ENCODE data around the gene ZNF324. TPM values are rescaled to one million over a fixed set of nuclear protein-coding genes. Genes with fewer than 3 reads are reported as not detected.

The ZNF324 gene
- total and polyA plus RNA-seq, 4 donors = 2.3 to 8.4 (median 5.5) TPM

DNA sequence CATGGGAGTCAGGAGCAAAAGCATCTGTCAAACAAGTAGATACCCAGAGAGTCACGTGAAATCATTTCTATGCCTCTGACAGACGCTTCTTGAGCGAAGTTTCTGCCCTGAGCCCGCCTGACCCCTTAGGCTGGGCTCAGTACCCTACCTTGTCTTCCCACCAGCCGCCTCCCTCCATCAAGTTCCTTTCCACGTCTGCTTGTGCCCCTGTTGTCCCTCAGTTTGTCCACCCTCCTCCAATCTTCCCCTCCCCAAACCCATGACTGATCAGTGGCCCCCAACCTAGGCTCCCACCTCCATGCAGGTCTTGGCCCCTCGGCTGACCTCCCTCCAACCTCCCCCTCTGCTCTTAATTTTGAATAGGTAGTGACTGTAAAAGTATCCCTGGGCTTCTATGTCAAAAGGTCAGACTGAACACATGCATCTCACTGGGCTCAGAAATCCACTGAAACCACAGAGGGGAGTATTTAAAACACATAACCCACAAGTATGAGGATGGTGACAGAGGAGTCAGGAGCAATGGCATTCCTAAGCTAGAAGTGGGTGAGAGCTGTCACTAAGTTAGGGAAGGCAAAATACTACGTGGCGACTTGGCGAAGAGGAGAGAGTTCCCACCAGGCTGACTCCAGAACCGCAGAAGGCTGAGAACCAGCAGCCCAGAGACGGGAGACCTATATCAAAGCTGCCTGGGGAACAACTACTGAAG, 7.6 kb downstream of the ZNF324 start:
- TF ChIP-seq RAD21 (IDR thresholded peaks at IDR 0.05) (no peak), EGR1 (IDR thresholded peaks at IDR 0.05; ENCODE audit: low read depth in 2 of 2) (no peak), RXRA (IDR thresholded peaks at IDR 0.05) (no peak), FOXA2 (IDR thresholded peaks at IDR 0.05) (no peak), GABPA (IDR thresholded peaks at IDR 0.05 in 1 of 2, conservative IDR thresholded peaks at IDR 0.05 in 1 of 2) (no peak), HNF4G (IDR thresholded peaks at IDR 0.05) (no peak), HNF4A (conservative IDR thresholded peaks at IDR 0.05) (no peak), JUND (IDR thresholded peaks at IDR 0.05) (no peak), FOXA1 (IDR thresholded peaks at IDR 0.05) (no peak), NR2F2 (IDR thresholded peaks at IDR 0.05) (no peak)
- TF ChIP-seq, protein P1, sequence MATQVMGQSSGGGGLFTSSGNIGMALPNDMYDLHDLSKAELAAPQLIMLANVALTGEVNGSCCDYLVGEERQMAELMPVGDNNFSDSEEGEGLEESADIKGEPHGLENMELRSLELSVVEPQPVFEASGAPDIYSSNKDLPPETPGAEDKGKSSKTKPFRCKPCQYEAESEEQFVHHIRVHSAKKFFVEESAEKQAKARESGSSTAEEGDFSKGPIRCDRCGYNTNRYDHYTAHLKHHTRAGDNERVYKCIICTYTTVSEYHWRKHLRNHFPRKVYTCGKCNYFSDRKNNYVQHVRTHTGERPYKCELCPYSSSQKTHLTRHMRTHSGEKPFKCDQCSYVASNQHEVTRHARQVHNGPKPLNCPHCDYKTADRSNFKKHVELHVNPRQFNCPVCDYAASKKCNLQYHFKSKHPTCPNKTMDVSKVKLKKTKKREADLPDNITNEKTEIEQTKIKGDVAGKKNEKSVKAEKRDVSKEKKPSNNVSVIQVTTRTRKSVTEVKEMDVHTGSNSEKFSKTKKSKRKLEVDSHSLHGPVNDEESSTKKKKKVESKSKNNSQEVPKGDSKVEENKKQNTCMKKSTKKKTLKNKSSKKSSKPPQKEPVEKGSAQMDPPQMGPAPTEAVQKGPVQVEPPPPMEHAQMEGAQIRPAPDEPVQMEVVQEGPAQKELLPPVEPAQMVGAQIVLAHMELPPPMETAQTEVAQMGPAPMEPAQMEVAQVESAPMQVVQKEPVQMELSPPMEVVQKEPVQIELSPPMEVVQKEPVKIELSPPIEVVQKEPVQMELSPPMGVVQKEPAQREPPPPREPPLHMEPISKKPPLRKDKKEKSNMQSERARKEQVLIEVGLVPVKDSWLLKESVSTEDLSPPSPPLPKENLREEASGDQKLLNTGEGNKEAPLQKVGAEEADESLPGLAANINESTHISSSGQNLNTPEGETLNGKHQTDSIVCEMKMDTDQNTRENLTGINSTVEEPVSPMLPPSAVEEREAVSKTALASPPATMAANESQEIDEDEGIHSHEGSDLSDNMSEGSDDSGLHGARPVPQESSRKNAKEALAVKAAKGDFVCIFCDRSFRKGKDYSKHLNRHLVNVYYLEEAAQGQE (IDR thresholded peaks at IDR 0.05) = no peak
- TF ChIP-seq, protein P2, sequence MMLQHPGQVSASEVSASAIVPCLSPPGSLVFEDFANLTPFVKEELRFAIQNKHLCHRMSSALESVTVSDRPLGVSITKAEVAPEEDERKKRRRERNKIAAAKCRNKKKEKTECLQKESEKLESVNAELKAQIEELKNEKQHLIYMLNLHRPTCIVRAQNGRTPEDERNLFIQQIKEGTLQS (IDR thresholded peaks at IDR 0.05) = no peak
- TF ChIP-seq, protein P3, sequence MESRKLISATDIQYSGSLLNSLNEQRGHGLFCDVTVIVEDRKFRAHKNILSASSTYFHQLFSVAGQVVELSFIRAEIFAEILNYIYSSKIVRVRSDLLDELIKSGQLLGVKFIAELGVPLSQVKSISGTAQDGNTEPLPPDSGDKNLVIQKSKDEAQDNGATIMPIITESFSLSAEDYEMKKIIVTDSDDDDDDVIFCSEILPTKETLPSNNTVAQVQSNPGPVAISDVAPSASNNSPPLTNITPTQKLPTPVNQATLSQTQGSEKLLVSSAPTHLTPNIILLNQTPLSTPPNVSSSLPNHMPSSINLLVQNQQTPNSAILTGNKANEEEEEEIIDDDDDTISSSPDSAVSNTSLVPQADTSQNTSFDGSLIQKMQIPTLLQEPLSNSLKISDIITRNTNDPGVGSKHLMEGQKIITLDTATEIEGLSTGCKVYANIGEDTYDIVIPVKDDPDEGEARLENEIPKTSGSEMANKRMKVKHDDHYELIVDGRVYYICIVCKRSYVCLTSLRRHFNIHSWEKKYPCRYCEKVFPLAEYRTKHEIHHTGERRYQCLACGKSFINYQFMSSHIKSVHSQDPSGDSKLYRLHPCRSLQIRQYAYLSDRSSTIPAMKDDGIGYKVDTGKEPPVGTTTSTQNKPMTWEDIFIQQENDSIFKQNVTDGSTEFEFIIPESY (IDR thresholded peaks at IDR 0.05) = no peak
- TF ChIP-seq, protein P4, sequence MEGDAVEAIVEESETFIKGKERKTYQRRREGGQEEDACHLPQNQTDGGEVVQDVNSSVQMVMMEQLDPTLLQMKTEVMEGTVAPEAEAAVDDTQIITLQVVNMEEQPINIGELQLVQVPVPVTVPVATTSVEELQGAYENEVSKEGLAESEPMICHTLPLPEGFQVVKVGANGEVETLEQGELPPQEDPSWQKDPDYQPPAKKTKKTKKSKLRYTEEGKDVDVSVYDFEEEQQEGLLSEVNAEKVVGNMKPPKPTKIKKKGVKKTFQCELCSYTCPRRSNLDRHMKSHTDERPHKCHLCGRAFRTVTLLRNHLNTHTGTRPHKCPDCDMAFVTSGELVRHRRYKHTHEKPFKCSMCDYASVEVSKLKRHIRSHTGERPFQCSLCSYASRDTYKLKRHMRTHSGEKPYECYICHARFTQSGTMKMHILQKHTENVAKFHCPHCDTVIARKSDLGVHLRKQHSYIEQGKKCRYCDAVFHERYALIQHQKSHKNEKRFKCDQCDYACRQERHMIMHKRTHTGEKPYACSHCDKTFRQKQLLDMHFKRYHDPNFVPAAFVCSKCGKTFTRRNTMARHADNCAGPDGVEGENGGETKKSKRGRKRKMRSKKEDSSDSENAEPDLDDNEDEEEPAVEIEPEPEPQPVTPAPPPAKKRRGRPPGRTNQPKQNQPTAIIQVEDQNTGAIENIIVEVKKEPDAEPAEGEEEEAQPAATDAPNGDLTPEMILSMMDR (IDR thresholded peaks at IDR 0.05; ENCODE audit: low read depth, low read length, missing input control) = no peak
- TF ChIP-seq, protein P5, sequence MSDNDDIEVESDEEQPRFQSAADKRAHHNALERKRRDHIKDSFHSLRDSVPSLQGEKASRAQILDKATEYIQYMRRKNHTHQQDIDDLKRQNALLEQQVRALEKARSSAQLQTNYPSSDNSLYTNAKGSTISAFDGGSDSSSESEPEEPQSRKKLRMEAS (IDR thresholded peaks at IDR 0.05) = no peak
- 87% methylated on average over 12 of the region's 12 CpGs for WGBS
- no peak for DNase-seq (ENCODE audit: low spot score)
- Histone ChIP-seq H3K9me3 (ENCODE audit: control insufficient read depth in 4 of 4, low read length in 3 of 4) (no peaks in the 10 kb centered on the region), H3K36me3 (ENCODE audit: control insufficient read depth in 4 of 4, insufficient read depth in 3 of 4, low read depth in 1 of 4, low read length in 3 of 4) (peaks cover 0 to 11% (median 4%) of the 10 kb centered on the region in 4 donors), H3K27ac (ENCODE audit: low read depth in 1 of 2, low read length in 2 of 2) (no peak overlapping the region), H3K4me1 (ENCODE audit: control insufficient read depth in 4 of 4, insufficient read depth in 4 of 4, low read length in 3 of 4) (peaks cover 5 to 21% (median 15%) of the 10 kb centered on the region in 4 donors), H3K27me3 (ENCODE audit: control insufficient read depth in 4 of 4, insufficient read depth in 4 of 4, low read length in 3 of 4) (no peaks in the 10 kb centered on the region), H3K4me3 (ENCODE audit: low read depth in 1 of 3, low read length in 3 of 3) (no peak overlapping the region), H3K9ac (ENCODE audit: low read depth in 1 of 2, low read length in 2 of 2) (no peak overlapping the region)

All from liver (tissue), 9 donors.